HepG2 (cell line): ENCODE data around the gene ZNF318. TPM values are rescaled to one million over a fixed set of nuclear protein-coding genes. Genes with fewer than 3 reads are reported as not detected.

ENCODE experiments used
- BHLHE40 ChIP-seq: IDR thresholded peaks from 2 replicates; pipeline ENCODE4 v1.6.1; 2011; ENCODE audit warnings: low read length, improper control_type of control experiment
- ETS1 ChIP-seq: sonication (generic); formaldehyde crosslinking; IDR thresholded peaks from 2 replicates; pipeline ENCODE4 v1.4.0; 2020; ENCODE audit warnings: missing genetic modification reagents
- KDM5A ChIP-seq: fragments of 200-600 bp; sonication (generic); IDR thresholded peaks from 2 replicates; pipeline ENCODE4 v1.7.0; 2018; ENCODE audit warnings: antibody characterized with exemption, mild to moderate bottlenecking, low read length, borderline replicate concordance
- RELA ChIP-seq: sonication (generic); formaldehyde crosslinking; IDR thresholded peaks from 2 replicates; pipeline ENCODE4 v1.4.0; 2020; ENCODE audit warnings: missing genetic modification reagents
- SATB2 ChIP-seq: sonication (generic); formaldehyde crosslinking; IDR thresholded peaks from 2 replicates; pipeline ENCODE4 v1.5.0; 2020; ENCODE audit warnings: missing genetic modification reagents
- SPEN ChIP-seq: sonication (generic); formaldehyde crosslinking; IDR thresholded peaks from 2 replicates; pipeline ENCODE4 v1.5.1; 2020; ENCODE audit warnings: low read depth, mild to moderate bottlenecking, missing genetic modification reagents
- TBP ChIP-seq: sonication (generic); formaldehyde crosslinking; IDR thresholded peaks from 2 replicates; pipeline ENCODE4 v1.5.0; 2020; ENCODE audit warnings: missing genetic modification reagents
- ZBTB40 ChIP-seq, 2 experiments: fragments of 450-650 bp in 1 of 2; sonication (generic) in 1 of 2; formaldehyde crosslinking in 1 of 2; IDR thresholded peaks; 2 replicates each; pipeline versions ENCODE4 v1.6.1 to v1.8.0; 2016 to 2022; ENCODE audit warnings: antibody characterized with exemption in 1 of 2, mild to moderate bottlenecking in 1 of 2, missing genetic modification reagents in 1 of 2
- ZNF496 ChIP-seq: sonication (generic); formaldehyde crosslinking; IDR thresholded peaks from 2 replicates; pipeline ENCODE4 v1.8.1; 2023; ENCODE audit warnings: mild to moderate bottlenecking, moderate library complexity, missing genetic modification reagents; ENCODE audit not compliant: insufficient replicate concordance
- polyA plus RNA-seq, 8 experiments: library from polyadenylated mRNA; depleted of rRNA in 3 of 8; stranded (reverse) in 7 of 8; unstranded in 1 of 8; fragments of >200 nt; fragmentation: Illumina TruSeq in 4 of 8; extraction: Trizol in 4 of 8; gene quantifications; 2 replicates each; pipeline versions ENCODE4 v1.2.1 to v1.2.3, GENCODE V29; 2011 to 2016; ENCODE audit warnings: low read depth in 4 of 8, missing spikeins in 1 of 8, mixed read lengths in 1 of 8; ENCODE audit not compliant: insufficient read depth in 1 of 8
- total RNA-seq, 5 experiments: library from RNA; depleted of rRNA; stranded (reverse); fragments of >200 nt; fragmentation: Illumina TruSeq; extraction: Trizol; gene quantifications; 2 replicates each; pipeline ENCODE4 v1.2.3, GENCODE V29; 2016; ENCODE audit warnings: low read depth in 1 of 5

Gene ZNF318
- total and polyA plus RNA-seq, 2 of the 13 experiments (the other 11 are each of a cell fraction or from before 2014, with no cell fraction given), result 13.0 to 14.5 TPM

- TF ChIP-seq ZBTB40 (IDR thresholded peaks at IDR 0.05) (no peak), ZBTB40 (CRISPR knock-in tag; IDR thresholded peaks at IDR 0.05) (no peak; the same call in 1 of the 2 replicates), BHLHE40 (peak; percentile 84), ETS1 (CRISPR knock-in tag) (no peak), KDM5A (no peak; the same call in 1 of the 2 replicates), SATB2 (CRISPR knock-in tag) (no peak), RELA (no peak), ZNF496 (CRISPR knock-in tag) (no peak), SPEN (peak; percentile 83), TBP (CRISPR knock-in tag) (no peak)
Observed at GRCh38 chr6:43369174-43370002, at the start of gene ZNF318 (continued).
